ENCODE measurements around the gene GPC6.

GPC6 gene

DNA sequence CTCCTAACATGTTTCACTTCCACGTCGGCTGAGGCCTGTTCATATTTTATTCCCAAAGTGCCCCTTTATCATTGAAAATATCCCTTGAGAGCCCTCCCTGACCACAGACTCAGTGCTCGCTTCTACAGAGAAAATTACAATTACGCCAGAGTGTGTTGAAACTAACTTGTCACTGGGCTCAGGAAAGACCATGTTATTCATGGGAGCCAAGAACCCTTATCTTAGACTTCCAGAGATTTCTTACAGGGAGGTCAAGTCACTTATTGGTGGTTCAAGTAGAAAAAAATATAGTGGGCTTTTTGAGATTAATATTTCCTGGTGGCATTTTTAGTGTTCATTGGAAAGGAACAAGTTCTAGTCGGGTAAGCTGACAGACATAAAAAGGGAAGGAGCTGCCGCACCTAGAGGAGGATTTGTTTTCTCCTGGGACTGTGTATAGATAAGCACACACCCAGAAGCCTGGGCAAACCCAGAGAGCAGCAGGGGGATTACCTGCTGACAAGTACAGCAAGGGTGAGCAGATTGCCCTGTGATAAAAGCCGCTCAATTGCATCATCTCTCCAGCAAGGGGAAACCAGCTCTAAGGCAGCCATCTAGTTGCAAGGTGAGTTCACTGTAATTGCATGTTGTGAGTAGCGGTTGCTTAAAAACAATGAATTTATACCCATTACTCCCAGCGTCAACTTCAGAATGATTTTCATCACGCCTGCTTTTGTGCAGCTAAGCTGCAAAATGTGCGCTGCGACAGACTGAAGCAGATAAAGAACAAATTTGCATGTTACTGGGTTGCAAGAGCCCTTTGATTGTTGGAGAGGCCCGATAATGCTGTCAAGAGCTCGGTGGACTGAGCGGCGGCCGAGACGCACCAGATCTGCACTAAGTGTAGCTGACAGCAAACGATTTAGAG lies 1206.7 kb downstream of the GPC6 start:
- no peak for TF ChIP-seq CTCF (conservative IDR thresholded peaks at IDR 0.05; ENCODE audit: low read depth, low read length)
- peak overlapping the region; percentile 33 for H3K4me3 ChIP-seq (ENCODE audit: low read length)
- DNase-seq (ENCODE audit: low read depth), result no peak

GRCh38 chr13:94435604-94436226 lies 1209.1 kb downstream of the GPC6 start:
- peak; percentile 61 for TF ChIP-seq CTCF (conservative IDR thresholded peaks at IDR 0.05; ENCODE audit: low read depth, low read length)
- peak; percentile 40 for DNase-seq (ENCODE audit: low read depth)
- H3K4me3 ChIP-seq (ENCODE audit: low read length), result no peak overlapping the region

DNA sequence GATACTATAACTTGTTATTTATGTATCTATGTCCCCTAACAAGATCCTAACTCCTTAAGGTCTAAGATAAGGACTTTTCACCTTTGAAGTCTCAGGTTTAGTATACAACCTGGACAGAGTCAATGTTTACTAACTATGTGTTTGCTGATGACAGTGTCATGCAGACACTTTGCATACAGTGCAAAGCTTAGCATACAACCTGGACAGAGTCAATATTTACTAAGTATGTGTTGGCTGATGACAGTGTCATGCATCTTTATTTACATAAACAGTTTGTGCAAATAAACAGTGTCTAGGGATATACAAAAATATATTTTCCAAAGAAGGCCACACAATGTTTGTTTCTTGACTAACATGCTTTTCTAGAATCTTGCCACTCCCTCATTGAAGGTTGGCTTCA lies 1218.2 kb downstream of the GPC6 start:
- no peak for DNase-seq (ENCODE audit: low read depth)
- TF ChIP-seq CTCF (conservative IDR thresholded peaks at IDR 0.05; ENCODE audit: low read depth, low read length), result no peak
- no peak overlapping the region for H3K4me3 ChIP-seq (ENCODE audit: low read length)

- DNase-seq (ENCODE audit: low read depth), result no peak
- no peak for TF ChIP-seq CTCF (conservative IDR thresholded peaks at IDR 0.05; ENCODE audit: low read depth, low read length)
- H3K4me3 ChIP-seq (ENCODE audit: low read length), result no peak overlapping the region
Observed at GRCh38 chr13:94454334-94454733, 1227.7 kb downstream of the GPC6 start.

DNA sequence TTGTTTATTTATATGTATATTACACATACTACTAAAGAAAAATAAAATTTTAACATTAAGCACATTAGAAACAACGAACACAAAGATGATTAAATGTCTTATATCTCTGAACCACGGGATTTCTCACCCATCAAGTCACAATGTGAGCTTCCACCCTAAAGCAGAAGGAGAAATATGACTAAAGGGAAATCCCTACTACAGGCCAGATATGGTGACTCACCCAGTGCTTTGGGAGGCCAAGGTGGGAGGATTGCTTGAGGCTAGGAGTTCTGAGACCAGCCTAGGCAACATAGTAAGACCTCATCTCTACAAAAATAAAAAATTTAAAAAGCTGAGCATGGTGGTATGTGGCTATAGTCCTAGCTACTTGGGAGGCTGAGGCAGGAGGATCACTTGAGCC lies 1228.3 kb downstream of the GPC6 start:
- DNase-seq (ENCODE audit: low read depth), result no peak
- H3K4me3 ChIP-seq (ENCODE audit: low read length), result no peak overlapping the region
- no peak for TF ChIP-seq CTCF (conservative IDR thresholded peaks at IDR 0.05; ENCODE audit: low read depth, low read length)

GRCh38 chr13:94455414-94455813 lies 1228.8 kb downstream of the GPC6 start:
- no peak for DNase-seq (ENCODE audit: low read depth)
- no peak overlapping the region for H3K4me3 ChIP-seq (ENCODE audit: low read length)
- no peak for TF ChIP-seq CTCF (conservative IDR thresholded peaks at IDR 0.05; ENCODE audit: low read depth, low read length)
